Hypothalamus (tissue), 51 donors: Measurements from ENCODE around the gene IGFN1.

Source experiments
- DNase-seq, 51 donors: peaks; one replicate each; lab custom pipeline; 2025; lab: John Stamatoyannopoulos, UW

The IGFN1 gene

DNA sequence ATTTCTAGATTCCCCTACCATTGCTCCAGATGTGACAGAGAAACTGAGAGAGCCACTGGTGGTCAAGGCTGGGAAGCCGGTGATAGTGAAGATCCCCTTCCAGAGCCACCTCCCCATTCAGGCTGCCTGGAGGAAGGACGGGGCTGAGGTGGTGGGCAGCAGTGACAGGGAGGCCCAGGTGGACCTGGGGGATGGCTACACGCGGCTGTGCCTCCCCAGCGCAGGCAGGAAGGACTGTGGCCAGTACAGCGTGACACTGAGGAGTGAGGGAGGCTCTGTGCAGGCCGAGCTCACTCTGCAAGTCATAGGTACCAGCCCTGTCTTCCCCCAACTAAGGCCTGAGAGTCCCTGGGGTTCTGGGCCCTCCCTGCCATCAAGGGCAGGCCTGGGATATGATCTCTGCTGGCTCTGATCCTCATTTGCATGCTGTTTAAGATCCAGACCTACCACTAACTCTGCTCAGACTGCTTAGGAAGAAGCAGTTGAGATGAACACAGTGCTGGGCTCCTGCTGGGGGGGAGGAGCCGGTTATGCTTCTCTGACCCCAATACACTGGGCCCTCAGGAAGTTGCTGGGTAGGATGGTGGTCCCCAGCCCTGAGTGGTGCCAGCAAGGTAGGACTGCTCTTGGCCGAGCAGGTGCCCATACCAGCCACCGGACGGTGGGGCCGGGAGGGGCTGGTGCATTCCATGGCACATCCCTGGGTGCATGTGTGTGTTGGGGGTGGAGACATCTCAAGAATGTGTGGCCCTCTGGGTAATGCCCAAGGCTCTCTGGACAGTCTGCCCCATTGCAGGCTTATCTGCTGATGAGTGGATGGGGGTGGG is 25.1 kb downstream of the IGFN1 start:
- DNase-seq = no peak

DNA sequence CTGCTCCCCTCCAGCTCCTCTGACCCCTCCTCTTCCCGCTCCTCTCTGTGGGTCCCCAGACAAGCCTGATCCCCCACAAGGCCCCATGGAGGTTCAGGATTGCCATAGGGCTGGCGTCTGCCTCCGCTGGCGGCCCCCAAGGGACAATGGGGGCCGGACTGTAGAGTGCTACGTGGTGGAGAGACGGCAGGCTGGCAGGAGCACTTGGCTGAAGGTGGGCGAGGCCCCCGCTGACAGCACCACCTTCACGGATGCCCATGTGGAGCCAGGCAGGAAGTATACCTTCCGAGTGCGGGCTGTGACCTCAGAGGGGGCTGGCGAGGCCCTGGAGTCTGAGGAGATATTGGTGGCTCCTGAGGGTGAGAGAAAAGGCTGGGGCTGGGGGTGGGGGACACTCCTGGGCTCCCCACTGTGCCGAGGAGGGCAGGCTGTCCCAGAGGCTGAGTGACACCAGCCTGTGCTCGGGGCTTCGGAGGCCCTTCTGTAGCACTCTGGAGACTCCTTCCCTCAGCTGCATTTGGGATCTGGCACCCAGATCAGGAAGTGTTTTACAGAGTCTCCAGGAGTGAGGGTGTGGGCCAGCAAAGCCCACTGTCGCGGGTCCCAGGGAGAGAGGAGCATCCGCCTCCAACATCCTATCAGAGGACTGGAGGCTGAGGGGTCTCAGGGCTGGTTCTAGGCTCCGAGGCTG is 25.9 kb downstream of the IGFN1 start:
- DNase-seq = no peak

DNA sequence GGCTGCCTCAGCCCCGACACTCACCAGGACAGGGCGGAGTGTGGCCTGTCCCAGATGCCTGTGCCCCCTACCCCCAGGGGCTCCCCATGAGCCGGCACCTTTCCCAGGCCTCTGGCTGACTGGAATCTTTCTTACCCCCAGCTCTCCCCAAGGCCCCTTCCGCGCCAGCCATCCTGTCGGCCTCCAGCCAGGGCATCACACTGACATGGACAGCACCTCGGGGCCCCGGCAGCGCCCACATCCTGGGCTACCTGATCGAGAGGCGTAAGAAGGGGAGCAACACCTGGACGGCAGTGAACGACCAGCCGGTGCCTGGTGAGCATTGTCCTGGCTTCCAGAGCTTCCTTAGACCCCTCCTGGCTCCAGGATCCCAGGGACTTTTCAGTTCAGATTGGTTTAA is 26.5 kb downstream of the IGFN1 start:
- DNase-seq = no peak

DNA sequence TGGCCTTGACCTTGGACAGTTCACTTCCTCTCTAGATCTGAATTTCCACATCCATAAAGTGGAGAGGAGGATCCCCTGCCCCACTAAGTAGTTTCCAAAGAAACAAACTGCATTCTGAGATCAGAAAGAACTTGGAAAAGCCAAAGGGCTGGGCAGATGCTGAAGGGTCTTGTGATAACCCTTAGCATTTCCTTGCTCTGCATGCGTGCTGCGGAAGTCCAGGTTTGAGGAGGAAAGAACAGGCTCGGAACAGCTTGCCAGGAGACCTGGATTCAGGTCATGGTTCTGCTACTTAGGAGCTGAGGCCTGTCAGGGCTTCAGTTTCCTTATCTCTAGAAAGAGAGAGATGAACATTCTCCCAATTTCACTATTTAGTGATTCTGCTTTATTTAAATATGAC is 27.2 kb downstream of the IGFN1 start:
- no peak for DNase-seq

DNA sequence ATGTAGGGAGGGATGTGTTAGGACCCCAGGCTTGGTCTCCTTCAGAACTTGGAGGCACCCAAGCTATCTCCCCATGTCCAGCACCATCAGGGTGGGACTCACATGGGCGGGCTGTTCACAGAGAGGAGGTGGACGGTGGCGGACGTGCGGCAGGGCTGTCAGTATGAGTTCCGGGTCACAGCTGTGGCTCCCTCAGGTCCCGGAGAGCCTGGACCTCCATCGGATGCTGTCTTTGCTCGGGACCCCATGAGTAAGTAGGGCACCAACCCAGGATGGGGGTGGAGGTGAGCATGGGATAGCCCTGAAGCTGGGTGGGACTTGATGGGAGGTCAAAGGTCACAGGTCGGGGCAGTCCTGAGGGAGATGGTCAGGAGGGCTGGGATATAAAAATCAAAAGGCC is 27.8 kb downstream of the IGFN1 start:
- DNase-seq = no peak

DNA sequence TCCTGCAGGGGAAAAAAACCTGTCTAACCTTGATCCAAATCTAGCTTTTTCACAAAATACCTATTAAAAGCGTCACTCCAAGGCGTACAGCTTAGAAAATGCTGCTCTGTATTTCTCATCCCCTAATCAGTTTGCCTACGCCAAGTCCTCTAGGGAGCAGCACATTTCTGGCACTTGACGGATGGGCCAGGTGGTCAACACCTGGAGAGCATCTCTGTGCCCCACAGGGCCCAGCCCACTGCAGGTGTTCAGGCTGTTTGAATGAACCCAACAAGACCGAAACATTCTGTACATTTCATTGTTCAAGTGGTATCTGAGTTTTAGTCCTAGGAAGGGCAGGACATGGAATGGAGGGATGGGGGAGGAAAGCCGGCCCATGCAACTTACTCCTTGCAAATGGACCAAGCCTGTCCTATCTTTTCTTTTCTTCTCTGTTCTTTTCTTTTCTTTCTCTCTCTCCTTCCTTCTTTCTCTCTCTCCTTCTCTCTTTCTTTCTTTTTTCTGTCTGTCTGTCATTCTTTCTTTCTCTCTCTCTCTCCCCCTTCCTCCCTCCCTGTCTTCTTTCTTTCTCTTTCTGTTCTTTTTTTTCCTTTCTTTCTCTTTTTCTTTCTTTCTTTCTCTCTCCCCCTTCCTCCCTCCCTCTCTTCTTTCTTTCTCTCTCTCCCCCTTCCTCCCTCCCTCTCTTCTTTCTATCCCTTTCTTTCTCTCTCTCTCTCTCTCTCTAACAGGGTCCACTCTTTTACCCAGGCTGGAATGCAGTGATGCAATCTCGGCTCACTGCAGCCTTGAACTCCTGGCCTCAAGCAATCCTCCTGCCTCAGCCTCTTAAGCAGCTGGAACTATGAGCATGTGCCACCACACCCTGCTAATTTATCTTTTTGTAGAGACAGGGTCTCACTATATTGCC is 29.1 kb downstream of the IGFN1 start:
- DNase-seq = no peak

DNA sequence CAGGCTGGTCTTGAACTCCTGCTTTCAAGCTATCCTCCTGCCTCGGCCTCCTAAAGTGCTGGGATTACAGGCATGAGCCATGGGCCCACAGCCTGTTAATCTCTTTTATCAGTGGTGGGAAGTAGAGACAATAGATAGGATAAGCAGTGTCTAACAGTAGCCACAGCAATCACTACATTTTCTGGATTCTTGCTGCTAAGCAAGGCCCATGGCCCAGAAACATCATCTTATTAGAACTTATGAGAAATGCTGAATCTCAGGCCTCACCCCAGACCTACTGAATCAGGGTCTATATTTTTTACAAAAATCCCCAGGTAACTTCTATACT is 29.7 kb downstream of the IGFN1 start:
- no peak for DNase-seq

DNA sequence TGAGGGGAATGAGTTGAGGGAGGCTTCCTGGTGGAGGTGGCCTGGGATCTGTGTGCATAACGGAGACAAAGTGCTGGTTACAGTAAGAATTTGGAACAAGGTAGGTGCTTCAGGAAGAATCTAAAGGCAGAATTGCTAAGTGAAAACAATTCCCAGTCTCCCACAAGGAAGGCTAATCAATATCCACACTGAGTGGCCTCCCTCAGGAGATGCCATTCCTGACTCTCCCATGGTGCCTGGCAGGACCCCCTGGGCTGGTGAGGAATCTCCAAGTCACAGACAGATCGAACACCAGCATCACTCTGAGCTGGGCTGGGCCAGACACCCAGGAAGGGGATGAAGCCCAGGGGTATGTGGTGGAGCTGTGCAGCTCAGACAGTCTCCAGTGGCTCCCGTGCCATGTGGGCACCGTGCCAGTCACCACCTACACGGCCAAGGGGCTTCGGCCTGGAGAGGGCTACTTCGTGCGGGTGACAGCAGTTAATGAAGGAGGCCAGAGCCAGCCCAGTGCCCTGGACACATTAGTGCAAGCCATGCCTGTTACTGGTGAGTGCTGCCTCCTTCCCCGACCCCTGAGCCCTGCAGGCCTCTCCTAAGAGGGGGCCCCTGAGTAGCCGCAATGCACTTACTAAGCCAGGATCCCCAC is 30.7 kb downstream of the IGFN1 start:
- DNase-seq = no peak

DNA sequence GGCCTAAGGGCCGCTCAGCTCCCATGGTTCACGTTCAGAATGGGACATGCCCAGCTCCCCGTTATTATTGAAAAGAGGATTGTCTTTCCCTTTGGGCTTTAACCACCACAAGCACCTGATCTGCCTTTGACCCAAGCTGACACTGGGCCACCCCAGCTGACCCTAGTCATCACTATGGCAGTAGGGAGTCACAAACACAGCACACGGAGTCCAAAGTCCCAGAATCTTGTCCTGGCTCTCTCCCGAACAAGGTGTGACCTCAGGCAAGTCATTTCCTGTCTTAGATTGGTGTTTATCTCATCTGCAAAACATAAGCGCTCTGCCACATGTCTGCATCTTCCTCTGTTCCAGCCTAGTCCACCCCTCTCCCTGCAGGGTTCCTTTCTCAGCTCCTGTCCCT is 31.5 kb downstream of the IGFN1 start:
- no peak for DNase-seq

DNA sequence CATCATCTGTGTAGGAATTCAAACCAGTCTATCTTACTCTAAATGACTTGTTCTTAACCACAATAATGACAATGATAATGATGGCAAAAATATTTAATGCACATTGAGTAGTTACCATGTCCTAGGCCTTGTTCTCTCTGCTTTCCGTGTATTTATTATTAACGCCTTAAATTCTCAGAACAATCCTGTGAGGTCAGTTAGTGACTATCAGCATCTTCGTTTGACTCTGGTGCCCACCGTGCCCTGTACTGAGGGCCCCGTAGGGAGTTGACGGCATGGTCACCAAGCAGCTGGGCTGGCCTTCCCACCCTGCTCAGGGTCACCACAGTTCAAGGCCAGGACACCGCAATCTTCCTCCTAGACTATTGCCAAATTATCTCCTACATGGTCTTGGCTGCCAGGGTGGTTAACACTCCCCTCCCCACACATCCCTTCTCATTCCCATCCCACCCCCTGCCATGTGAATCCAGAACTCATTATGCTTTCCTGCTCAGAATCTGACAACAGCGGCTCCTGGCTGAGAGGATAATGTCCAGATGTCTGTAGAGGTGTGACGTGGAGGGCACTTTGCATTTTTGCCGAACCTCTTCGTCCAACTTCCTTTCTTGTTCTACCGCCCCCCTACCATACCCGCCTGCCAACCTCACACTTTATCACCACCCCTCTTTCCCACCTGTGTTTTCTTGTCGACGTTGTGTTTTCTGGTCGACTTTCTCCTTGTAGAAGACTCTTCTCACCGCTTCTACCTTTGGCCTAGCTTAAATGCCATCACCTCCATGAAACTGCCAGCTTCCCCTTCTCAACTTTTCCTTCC is 33.4 kb downstream of the IGFN1 start:
- DNase-seq = no peak

DNA sequence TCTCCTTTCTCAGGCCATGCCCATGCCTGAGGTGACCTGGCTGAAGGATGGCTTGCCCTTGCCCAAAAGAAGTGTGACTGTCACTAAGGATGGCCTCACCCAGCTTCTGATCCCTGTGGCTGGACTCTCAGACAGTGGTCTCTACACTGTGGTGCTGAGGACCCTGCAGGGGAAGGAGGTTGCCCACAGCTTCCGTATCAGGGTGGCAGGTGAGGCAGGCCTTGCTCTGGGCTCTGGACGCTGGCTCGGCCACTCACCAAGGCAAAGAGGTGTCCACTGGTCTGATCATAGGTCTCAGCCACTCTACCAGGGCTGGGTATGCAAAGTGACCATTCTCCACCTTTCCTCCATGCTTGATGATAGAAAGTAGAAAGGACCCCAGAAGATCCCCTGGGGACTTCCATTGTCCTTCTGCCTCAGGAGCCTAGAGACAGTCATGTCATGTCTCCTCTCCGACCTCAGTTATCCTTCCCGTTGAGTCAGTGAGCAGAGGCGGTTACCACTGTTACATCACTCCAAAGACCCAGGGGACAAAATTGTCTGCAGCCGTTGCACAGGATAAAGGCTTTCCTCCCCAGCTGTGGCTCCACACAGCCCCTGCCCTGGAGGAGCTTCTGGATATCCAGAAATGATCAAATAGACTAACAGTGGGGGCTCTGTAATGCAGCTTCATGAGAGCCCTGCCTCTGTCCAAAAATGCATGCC is 34.2 kb downstream of the IGFN1 start:
- no peak for DNase-seq

DNA sequence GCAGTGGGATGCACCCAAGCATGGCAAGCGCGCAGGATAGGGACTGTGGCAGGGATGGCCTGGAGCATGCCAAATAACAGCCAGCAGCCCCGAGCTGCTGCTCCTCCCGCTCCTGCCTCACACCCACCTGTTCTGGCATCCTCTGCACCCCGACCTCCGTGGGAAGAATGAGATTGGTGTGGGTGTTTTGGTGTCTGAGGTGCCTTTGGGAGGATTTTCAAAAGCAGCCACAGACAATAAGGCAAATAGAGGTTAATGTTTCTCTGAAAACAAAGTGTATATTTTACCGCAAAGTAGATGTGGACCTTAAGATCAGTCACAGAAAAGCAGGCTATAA is 35.5 kb downstream of the IGFN1 start:
- no peak for DNase-seq

DNA sequence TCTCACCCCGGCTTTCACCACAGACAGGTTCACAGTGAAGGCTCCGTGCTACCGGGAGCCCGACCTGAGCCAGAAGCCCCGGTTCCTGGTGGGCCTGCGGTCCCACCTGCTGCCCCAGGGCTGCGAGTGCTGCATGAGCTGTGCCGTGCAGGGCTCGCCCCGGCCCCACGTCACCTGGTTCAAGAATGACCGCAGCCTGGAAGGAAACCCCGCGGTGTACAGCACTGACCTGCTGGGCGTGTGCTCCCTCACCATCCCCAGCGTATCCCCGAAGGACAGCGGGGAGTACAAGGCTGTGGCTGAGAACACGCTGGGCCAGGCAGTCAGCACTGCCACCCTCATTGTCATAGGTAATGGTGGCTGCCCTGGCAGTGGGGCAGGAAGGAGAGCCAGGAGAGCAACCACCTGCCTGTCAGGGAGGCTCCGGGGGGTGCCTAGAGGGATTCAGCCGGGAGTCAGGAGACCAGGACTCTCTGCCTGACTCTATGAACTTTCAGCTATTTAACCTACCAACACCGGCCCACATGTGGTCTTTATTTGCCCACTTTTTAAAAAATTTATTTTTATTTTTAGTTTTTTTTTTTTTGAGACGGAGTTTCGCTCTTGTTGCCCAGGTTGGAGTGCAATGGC is 36.4 kb downstream of the IGFN1 start:
- no peak for DNase-seq

DNA sequence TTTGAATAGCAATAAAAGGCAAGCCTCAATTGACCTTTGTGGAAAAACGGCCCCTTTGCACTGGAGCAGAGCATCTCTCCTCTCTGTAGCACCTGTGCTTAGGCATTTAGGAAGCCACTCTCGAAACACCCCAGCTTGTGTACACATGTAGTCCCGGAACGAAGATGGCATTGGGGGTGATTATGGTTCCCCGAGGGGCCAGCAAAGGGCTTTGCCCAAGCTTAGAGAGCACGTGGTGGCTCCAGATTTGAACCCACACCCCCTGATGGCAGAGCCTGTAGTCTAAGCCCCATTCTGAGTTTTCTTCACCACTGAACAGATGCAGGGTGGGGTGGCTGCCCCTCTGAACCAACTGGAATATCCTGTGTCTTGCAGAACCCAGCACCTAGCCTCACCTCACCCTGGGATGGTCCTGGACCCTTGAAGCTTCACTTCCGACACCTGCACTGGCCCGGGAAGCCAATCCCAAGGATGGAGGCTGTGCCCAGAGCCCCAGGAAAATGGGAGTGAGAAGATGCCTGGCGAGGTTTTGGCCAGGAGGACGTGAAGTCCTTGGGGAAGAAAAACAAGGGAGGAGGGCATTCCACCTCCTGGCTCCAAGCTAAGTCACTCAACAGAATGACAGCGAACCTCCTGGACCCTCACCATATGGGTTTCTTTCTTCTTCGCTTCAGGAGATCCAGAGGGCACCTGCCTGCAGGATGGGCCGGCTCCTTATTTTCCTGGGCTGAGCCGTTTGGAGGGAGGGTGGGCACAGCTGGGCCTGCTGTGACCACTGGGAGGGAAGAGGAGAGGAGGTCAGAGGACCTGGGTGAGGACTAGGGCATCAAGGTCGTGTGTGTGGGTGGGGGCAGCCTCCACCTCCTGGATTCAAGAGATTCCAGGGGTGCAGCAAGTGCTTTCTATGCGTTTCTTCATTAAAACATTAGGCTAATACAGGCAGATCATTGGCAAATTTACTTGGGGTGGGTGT is 37.7 kb downstream of the IGFN1 start:
- DNase-seq = no peak

DNA sequence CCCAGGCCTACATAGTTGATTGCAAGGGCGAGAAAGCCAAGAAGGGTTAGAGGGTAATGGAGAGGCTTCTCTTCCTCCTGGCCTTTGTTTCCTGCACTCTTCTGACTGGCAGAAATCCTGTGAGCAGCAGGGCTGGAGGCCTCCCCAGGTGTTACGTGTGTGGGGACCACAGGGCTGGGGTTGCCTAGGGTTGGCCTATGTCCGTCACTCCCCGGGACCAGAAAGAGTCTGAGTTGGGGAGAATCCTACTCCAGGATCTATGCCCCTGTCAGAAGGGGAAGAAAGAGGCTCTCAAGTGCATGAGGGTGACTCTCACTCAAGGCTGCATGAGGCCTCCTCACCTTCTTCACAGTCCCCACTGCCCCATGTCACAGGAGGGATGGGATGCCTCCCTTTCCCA is 38.5 kb downstream of the IGFN1 start:
- no peak for DNase-seq

DNA sequence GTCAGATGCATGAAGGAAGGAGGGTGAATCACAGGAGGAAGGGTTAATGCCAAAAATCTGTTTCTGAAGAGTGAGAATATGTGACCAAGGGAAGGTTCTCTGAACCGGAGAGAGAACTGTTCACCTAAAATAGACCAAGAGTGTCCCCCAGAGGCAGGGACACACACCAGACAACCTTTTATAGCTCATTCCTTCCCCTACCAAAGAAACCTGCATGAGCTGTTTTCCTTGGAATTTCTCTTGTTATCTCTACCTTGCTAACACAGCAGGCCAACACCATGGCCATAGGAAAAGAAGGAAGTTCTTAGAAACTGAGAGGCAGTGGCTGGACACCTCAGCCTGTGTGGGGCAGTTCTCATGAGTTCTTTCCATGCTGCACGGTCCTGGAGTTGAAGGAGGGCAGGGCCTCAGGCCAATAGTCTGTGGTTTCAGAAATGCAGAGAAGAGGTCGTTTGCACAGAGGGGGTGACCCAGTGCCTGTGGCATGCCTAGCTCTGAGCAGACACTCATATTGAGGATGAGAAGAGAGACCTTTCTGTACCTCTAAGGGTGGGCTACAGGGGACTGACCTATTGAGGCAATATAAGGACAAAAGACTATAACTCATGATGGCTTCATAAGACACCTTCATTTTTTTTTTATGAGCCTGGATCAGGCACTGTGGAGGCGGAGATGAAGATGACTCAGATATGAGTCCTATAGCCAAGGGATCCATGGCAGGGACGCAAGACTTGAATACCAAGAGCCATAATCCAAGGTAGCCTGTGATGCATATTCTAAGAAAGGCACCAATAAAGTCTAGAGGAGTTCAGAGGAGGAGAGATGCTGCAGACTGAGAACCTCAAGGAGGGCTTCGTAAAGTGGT is 39.4 kb downstream of the IGFN1 start:
- DNase-seq = no peak

DNA sequence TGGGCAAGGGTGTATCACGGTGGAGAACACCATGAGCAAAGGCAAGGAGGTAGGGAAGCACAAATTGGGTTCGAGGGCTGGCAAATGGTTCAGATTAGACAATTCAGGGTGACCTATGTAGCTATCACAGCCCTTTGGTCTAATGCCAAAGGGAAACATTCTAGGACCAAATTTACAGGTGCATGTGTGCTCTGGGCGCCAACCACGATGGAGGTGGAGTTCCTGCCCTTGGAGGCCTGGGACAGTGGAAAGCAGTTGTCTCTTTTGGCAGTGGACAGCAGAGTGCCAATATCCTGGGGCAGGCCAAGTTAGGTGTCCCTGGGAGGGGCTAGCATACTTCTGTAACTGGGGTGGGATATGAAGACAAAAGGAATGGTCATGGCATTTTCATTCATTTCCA is 40.1 kb downstream of the IGFN1 start:
- DNase-seq = no peak
